Measurements from ENCODE around the gene KCNIP4. TPM values are rescaled to one million over a fixed set of nuclear protein-coding genes. Genes with fewer than 3 reads are reported as not detected.

The KCNIP4 gene
- total and polyA plus RNA-seq, 9 of the 15 experiments (the other 6 are each of a cell fraction or from before 2014, with no cell fraction given) = 0.25 to 0.41 TPM; not detected in 7

- TF ChIP-seq GTF3C2 (IDR thresholded peaks at IDR 0.05; ENCODE audit: borderline replicate concordance, extremely low read depth, insufficient read length) = no peak
Measured at GRCh38 chr4:21490682-21491081, 457.9 kb downstream of the KCNIP4 start (continued).

DNA sequence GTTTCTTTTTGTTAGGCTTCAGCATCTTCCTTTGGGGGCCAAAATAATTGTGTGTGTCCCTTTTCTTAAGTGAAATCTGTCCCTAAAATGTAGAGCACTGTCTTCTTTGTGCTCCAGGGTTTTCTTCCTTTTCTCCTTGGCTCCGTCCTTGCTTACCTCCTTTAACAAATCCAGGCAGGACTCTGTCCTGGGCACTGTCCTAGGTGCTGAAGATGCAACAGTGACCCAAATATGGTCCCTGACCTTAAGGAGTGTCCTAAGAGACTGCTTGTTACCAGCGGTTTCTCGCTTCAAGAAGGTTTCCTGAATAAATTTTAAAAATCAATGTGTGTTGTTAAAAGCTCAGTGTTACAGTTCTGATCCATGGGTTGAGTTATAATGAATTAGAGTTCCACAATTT is 471.8 kb downstream of the KCNIP4 start:
- Histone ChIP-seq H3K4me1 (replicated peaks in 1 of 2; ENCODE audit: control insufficient read depth in 2 of 2, insufficient read depth in 2 of 2, low read length in 2 of 2) (no peaks in the 10 kb centered on the region), H3K79me2 (ENCODE audit: control insufficient read depth, insufficient read depth, low read length) (no peaks in the 10 kb centered on the region), H3K4me3 (no peak overlapping the region), H2AFZ (ENCODE audit: low read depth, low read length) (no peak overlapping the region), H3K36me3 (ENCODE audit: control insufficient read depth, insufficient read depth, low read length) (no peaks in the 10 kb centered on the region), H4K20me1 (replicated peaks; ENCODE audit: control insufficient read depth, insufficient read depth, low read length) (no peaks in the 10 kb centered on the region), H3K9me1 (ENCODE audit: control insufficient read depth, insufficient read depth, low read length) (no peaks in the 10 kb centered on the region), H3K9ac (ENCODE audit: insufficient read depth in 1 of 2, low read depth in 2 of 2, low read length in 2 of 2) (no peak overlapping the region), H3K27me3 (ENCODE audit: control insufficient read depth in 2 of 2, insufficient read depth in 2 of 2, low read length in 2 of 2) (no peaks in the 10 kb centered on the region), H3K4me2 (ENCODE audit: insufficient read depth, low read length) (no peak overlapping the region), H3K27ac (ENCODE audit: extremely low read depth, low read depth, low read length) (no peak overlapping the region), H3K9me3 (replicated peaks; ENCODE audit: control insufficient read depth, insufficient read depth, low read depth, low read length) (no peaks in the 10 kb centered on the region; the same call in 1 of the 2 replicates)
- intact Hi-C loops (cut with micrococcal nuclease) = no loop called here
- in situ Hi-C loops (cut with MboI) = no loop called here
- TF ChIP-seq ZNF239 (CRISPR knock-in tag; IDR thresholded peaks at IDR 0.05) = no peak
- TF ChIP-seq REST (IDR thresholded peaks at IDR 0.05; ENCODE audit: borderline replicate concordance) = peak; percentile 57
- TF ChIP-seq REST (CRISPR knock-in tag; IDR thresholded peaks at IDR 0.05; ENCODE audit: low read depth) = no peak
- ATAC-seq (no peak), DNase-seq (ENCODE audit: extremely low read depth in 1 of 4, low spot score in 3 of 4) (no peak), FAIRE-seq (no peak)
- BruUV-seq (replicated peaks) = no TSS peak
- 0% methylated on average over 3 of the region's 3 CpGs for WGBS (ENCODE audit: insufficient coverage, low coverage, missing lambda C conversion rate)
- ChIA-PET POLR2A (no interaction called here), CTCF (ENCODE audit: low intra/inter-chr PET ratio) (no interaction called here)
